CD4-positive, alpha-beta T cell treated with Interleukin-17A for 4 hours (primary cell): ENCODE measurements around the gene AP1S3.
"Not testable (repeated sequence)": the region's sequence is repeated elsewhere in the genome, so short reads cannot be mapped to it uniquely, and the experiment has no call there.

ENCODE experiments used
- DNase-seq: peaks from one replicate; pipeline ENCODE4 v3.0.0-alpha.2; 2020; ENCODE audit warnings: mixed read lengths

Gene AP1S3

GRCh38 chr2:223797811-223798721 is 39.3 kb downstream of the AP1S3 start:
- no peak for DNase-seq

GRCh38 chr2:223797037-223797436 is 40.3 kb downstream of the AP1S3 start:
- DNase-seq: no peak

GRCh38 chr2:223789423-223789822 is 48.0 kb downstream of the AP1S3 start:
- no peak for DNase-seq

GRCh38 chr2:223788826-223789225 is 48.6 kb downstream of the AP1S3 start:
- no peak for DNase-seq

GRCh38 chr2:223788106-223788505 is 49.3 kb downstream of the AP1S3 start:
- DNase-seq: not testable (repeated sequence)

GRCh38 chr2:223787358-223787757 is 50.0 kb downstream of the AP1S3 start:
- no peak for DNase-seq

GRCh38 chr2:223786943-223787342 is 50.4 kb downstream of the AP1S3 start:
- DNase-seq: no peak

GRCh38 chr2:223786236-223786635 is 51.1 kb downstream of the AP1S3 start:
- DNase-seq: no peak

- no peak for DNase-seq
Observed at GRCh38 chr2:223784221-223784772, 53.1 kb downstream of the AP1S3 start.

- no peak for DNase-seq
Observed at GRCh38 chr2:223782629-223783028, 54.8 kb downstream of the AP1S3 start.

- DNase-seq: no peak
Observed at GRCh38 chr2:223781560-223781959, 55.8 kb downstream of the AP1S3 start.

GRCh38 chr2:223779877-223780276 is 57.5 kb downstream of the AP1S3 start:
- DNase-seq: peak; percentile 21

- DNase-seq: no peak
Observed at GRCh38 chr2:223774193-223774592, 63.2 kb downstream of the AP1S3 start.

- DNase-seq: no peak
Observed at GRCh38 chr2:223772363-223772762, 65.0 kb downstream of the AP1S3 start.

- DNase-seq: no peak
Observed at GRCh38 chr2:223771475-223771874, 65.9 kb downstream of the AP1S3 start.

GRCh38 chr2:223768179-223768578 is 69.2 kb downstream of the AP1S3 start:
- no peak for DNase-seq

GRCh38 chr2:223767341-223767740 is 70.0 kb downstream of the AP1S3 start:
- DNase-seq: no peak

GRCh38 chr2:223765221-223765785 is 72.1 kb downstream of the AP1S3 start:
- DNase-seq: no peak

GRCh38 chr2:223764796-223765195 is 72.6 kb downstream of the AP1S3 start:
- no peak for DNase-seq

GRCh38 chr2:223762853-223763252 is 74.5 kb downstream of the AP1S3 start:
- no peak for DNase-seq

- DNase-seq: not testable (repeated sequence)
Observed at GRCh38 chr2:223761746-223762145, 75.6 kb downstream of the AP1S3 start.

- DNase-seq: peak; percentile 46
Observed at GRCh38 chr2:223760838-223761502, 76.4 kb downstream of the AP1S3 start.
